Measurements from ENCODE around the gene ZNF460.

DNA sequence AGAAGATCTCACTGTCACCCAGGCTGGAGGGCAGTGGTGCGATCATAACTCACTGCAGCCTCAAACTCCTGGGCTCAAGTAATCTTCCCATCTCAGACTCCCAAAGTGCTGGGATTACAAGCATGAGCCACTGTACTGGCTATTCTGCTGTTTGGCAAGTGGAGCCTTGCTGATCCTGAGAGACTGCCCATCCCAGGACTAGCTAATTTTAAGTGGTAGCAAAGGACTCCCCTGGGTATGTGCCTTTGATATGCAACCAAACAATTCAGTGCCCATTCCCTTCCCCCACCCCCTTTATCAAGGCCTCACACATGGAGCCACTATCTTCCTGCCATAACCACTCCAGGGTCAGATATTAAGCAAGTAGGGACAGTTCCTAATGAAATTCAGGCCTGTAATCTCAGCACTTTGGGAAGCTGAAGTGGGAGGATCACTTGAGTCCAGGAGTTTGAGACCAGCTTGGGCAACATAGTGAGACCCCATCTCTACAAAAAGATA, 17.0 kb upstream of the ZNF460 start:
- TF ChIP-seq CTCF (IDR thresholded peaks at IDR 0.05) (no peak), EP300 (IDR thresholded peaks at IDR 0.05) (no peak), POLR2A (IDR thresholded peaks at IDR 0.05) (no peak), POLR2AphosphoS5 (IDR thresholded peaks at IDR 0.05) (no peak)
